GM12891 (cell line): ENCODE results near the gene ADK.

ENCODE experiments used
- POLR2AphosphoS5 ChIP-seq: IDR thresholded peaks from 2 replicates; pipeline ENCODE4 v1.6.1; 2011; ENCODE audit warnings: low read depth, low read length, control low read depth
- TAF1 ChIP-seq: IDR thresholded peaks from 2 replicates; pipeline ENCODE4 v1.6.1; 2011; ENCODE audit warnings: low read depth, low read length, control low read depth

DNA sequence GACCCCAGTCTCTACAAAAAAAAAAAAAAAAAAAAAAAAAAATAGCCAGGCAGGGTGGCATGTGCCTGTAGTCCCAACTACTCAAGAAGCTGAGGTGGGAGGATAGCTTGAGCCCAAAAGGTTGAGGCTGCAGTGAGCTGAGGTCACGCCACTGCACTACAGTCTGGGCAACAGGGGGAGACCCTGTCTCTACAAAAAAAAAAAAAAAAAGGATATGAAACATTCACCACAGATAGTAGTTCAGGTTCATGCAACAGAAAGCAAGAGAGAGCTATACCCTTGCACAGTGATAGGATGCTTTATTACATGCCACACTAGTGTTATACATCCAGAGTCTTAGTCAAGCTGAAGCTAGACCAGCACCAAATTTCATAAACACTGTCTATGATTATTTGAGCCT, 526.9 kb downstream of the ADK start:
- TF ChIP-seq POLR2AphosphoS5 (no peak), TAF1 (no peak)
